Stimulated activated CD8-positive, alpha-beta memory T cell treated with anti-CD3 and anti-CD28 coated beads, Interleukin-4, amount 100 ng/mL, for 4 hours (primary cell): ENCODE results near the gene CPNE5.
"Not testable (repeated sequence)": the region's sequence is repeated elsewhere in the genome, so short reads cannot be mapped to it uniquely, and the experiment has no call there.

Experiments
- DNase-seq, 2 donors: peaks; one replicate each; pipeline ENCODE4 v3.0.0-alpha.2; 2020; ENCODE audit warnings: low read depth in 2 of 2, low spot score in 1 of 2

CPNE5 gene

DNA sequence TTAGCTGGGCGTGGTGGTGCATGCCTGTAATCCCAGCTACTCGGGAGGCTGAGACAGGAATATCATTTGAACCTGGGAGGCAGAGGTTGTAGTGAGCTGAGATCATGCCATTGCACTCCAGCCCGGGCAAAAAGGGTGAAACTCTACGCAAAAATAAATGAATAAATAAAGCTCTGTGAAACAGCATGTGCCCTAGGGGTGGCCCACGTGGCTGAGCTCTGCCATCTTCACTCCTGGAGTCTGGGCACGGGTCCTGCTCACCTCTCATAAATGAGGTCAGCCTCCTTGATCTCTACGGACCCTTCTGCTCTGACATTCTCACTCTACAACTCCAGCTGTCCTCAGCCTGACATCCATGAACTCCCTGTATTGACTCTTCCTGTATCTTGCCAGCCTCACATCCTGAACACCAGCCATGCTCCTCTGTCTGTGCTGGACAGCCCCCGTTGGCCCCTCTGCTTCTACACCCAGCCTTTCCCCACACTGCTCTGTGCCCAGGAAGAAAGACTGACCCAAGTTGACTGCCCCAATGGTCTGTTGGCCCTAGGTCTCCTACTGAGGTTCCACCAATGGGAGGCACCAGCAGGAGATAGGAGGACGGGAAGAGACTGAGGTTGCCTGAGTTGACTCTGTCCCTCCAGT lies 21.9 kb downstream of the CPNE5 start:
- DNase-seq = no peak

DNA sequence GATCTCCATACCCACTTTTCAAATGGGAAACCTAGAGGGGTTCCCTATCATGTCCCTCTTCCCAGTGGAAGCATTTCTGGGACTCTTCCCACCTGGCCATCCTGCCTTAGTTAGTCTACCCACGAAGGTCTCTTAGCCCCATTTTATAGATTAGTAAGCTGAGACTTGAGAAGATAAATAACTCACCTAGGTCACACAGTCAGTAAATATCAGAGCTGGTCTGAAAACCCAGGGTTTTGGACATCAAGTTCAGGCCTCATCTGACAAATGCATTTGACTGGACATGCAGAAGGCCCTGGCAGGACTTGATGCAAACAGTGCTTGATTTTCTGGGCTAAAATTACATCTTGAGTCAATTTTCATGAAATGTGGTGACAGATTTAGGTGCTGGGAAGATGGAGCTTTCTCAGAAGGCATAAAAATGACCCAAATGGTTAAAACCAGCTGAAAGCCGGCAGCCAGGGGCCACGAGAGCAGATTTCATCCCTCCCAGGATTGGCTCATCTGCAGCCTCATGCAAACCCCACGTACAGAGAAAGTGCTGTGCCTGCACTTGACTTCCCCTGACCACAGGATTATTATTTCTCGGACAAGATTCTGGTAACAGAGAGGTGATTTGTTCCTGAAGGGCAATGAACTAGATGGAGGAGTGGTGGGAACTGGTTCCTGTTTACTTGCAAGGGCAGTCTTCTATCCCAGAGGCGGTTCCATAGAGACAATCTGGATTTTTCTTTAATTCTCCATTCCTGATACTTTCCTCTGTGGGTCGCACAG lies 23.1 kb downstream of the CPNE5 start:
- no peak for DNase-seq

DNA sequence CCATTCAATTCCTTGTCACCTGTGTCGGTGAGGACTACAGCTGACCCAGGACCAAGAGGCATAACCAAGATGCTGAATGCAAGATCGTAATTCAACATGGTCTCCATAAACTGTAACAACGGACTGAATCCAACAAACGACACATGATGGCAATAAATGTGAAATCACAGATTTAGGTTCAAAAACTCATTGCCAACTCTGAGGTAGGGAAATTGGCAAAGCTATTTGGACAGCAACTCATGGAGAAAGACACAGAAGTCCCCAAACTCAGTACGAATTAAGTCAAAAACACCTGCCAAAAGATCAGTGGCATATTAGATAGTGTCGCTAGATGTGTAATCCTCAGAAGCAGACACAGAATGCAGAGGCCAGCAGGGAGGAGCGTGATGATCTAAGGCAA lies 25.0 kb downstream of the CPNE5 start:
- DNase-seq = no peak

DNA sequence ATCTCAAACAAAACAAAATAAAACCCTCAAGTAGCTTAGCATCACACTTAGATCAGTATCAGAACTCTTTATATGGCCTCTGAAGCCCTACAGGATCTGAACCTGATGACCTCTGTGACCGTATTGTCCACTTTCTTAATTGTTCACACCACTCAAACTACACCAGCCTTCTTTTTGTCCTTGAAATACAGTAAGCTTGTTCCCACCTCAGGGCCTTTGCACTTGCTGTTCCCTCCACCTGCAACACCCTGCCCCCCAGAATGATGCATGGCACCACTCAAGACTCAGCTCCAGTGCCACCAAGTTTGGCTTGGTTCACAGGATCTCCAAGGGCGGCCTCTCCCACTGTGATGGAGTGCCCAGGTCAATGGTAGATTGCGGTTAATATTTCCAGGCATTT lies 25.7 kb downstream of the CPNE5 start:
- no peak for DNase-seq

DNA sequence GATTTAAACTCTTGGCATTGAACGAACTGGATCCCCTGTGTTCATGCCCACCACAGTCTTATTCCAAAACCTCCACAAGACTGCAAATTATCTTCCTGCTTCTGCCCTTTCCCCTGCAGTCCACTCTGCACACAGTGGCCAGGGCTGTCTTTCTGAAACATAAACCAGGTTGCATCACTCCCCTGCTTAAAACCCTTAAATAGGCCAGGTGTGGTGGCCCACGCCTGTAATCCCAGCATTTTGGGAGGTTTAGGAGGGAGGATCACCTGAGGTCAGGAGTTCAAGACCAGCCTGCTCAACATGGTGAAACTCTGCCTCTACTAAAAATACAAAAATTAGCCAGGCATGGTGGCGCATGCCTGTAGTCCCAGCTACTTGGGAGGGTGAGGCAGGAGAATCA lies 26.2 kb downstream of the CPNE5 start:
- not testable (repeated sequence) for DNase-seq

DNA sequence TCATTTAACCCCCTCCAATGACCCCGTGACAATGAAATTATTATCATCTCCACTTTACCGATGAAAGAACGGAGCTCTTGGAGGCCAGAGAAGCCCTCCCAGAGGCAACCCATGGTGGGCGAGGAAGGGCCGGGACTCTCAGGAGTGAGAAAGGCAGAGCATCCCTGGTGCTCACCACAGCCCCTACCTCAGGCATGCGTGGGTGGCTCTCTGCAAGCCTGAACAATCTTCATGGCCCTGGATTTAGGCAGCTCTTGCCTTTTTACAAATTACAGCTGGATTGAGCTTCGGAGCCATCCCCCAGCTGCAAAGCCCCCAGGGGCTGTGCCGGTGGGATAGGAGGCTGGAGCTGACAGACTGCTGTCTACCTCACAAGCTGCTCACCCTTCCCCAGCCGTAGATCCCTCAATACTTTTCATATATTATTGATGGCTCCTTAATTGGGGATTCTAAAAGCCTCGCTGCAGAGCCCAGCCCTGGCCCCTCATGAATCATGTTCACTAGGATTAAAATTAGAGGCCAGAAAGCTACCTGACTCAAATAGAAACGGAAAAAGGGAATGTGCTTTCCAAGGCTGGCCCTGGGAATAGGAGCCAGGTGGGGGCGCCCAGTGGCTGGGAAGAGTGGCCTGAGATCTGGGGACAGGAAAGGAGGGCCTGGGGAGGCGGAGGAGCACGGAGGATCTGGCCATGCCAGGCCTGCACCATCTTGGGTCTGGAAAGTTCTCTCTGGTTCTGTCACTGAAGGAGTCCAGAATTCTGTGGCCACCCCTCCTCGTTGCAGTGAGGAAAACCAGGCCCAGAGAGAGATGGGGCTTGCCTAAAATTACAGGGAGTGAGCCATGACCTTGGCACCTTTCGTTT lies 29.1 kb downstream of the CPNE5 start:
- no peak for DNase-seq

DNA sequence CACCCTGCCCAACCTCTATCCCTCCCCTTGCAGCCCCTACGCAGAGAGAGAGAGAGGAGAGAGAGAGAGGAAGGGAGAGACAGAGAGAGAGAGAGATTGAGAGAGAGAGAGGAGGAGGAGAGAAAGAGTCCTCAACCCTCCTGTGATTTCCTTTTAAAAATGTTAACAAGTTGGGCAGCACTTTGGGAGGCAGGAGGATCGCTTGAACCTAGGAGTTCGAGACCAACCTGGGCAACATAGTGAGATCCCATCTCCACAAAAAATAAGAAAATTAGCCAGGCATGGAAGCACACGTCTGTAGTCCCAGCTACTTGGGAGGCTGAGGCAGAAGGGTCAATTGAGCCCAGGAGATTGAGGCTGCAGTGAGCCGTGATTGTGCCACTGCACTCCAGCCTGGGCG lies 30.1 kb downstream of the CPNE5 start:
- no peak for DNase-seq

DNA sequence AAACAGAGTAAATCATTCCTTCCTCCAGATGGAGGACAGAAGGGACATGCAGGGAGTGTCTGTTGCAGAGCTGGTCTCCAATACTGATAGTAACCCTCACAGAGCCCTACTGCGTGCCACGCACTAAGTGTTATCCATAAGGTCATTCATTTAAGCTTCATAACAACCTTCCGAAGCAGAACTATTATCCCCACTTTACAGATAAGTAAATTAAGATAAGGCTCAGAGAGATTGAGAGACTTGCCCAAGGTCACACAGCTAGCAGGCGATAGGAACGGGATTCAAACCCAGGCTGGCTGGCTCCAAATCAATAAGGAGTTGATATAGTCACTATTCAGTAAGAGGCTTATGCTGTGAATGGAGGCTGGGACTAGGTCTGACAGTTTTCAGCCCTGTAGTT lies 30.6 kb downstream of the CPNE5 start:
- no peak for DNase-seq

DNA sequence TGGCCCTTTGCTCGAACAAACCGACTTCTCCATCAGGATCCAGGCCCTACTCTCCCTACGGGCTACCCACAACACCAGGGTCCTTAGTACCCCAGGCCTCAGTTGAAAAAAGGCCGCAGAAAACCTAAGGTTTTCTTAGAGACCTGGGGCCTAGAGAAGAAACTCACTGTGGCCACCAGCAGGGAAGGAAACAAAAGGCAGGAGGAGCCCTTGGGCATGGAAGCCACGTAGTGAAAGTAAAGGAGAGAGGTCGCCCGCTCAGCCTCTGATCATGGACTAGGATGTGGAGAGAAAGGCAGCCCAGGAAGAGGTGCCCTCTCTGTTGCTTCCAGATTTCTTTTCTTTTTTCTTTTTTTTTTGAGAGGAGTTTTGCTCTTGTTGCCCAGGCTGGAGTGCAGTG lies 31.5 kb downstream of the CPNE5 start:
- DNase-seq = no peak

DNA sequence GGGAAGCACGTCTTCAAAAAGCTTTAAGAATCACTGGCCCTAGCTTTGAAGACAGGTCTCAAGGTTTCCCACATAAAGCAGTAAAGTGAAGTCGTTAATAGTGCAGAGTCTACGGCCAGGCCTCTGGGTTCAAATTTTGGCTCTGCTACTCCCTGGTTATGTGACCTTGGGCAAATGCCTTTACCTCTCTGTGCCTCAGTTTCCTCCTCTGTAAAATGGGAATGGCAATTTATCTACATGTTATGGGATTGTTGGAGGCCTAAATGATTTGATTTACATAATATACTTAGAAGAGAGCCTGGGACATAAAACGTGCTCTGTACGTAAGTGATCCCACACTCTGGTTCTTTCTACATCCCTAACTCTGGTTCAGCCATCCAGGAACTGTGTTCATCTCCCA lies 32.1 kb downstream of the CPNE5 start:
- no peak for DNase-seq

DNA sequence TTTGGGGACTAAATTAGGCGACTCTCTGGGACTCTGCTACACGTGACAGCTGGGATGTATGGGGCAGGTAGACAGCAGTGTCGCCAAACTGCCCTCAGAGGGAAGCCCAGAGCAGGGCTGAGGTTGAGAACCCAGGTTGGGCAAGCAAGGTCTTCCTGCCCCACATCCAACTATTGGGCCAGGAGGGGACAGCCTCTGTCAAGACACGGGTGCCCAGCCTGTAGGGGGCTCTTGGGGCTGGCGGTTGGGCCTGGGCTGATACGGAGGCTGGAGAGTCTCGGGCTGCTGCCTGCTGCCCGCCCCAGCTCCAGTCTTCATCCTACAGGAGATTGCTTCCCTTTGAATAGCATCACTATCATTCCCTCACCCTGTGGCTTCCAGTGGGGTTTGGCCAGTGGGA lies 33.3 kb downstream of the CPNE5 start:
- DNase-seq = no peak

DNA sequence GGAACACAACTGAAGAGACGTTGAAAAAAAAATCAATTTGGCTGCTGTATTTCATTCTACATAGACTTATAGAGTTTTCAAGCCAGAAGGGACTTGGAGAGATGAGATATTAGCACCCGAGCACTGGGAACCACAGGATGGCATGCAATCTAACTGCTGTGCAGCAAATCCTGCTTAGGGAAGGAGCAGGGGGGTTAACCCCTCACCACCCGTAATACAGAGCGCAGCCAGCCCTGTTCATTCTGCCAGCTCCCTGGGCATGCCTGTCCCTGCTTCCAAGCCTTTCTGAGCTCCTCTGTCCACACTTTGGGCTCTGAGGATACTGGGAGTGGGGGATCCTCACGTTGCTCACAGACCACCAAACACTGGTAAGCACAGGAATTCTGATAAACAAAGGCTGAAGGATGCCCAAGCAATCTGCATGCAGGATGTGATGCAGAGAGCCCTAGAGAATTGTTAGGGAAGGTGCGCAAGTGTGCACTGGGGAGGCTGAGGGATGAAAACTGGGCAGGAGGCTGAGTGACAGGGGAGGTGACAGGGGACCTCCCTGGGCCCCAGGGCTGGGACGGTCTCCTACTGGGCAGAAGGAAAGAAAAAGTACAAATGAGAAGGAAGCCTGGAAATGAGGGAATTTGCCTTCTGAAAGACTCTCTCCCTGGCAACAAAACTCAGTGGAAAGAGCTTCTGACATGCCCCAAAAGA lies 34.0 kb downstream of the CPNE5 start:
- DNase-seq = no peak

DNA sequence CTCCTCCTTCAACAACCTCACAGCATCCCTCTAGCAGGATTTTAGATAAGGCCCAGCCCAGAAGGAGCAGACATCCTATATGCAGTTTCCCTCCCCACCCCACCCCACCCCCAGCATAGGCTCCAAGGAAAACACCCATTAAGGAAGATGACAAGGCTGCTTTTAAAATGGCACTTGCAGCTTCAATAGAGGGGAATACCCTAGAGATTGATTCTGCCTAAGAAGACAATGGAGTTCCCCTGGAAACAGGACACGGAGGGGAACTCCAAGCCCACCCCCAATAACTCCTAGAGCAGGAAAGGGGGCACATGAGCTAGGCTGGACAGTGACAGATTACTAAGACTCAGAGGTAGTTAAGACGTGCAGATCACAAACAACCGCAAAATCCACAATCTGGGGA lies 34.7 kb downstream of the CPNE5 start:
- DNase-seq = no peak

DNA sequence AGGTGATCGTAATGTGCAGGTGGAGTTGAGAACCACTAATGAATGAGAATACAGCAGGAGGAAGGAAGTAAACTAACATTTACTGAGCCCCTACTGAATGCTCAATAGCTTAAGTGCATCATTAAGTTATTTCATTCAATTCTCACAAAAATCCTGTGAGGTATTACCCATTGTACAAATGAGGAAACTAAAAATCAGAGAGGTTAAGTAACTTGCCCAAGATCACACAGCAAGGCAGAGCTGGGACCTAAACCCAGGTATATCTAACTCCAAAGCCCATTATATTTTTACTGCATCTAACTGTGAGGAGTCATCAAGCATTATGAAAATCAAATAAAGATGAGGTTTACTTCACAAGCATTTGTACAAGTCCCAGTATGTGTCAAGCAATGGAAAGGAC lies 35.3 kb downstream of the CPNE5 start:
- DNase-seq = no peak

DNA sequence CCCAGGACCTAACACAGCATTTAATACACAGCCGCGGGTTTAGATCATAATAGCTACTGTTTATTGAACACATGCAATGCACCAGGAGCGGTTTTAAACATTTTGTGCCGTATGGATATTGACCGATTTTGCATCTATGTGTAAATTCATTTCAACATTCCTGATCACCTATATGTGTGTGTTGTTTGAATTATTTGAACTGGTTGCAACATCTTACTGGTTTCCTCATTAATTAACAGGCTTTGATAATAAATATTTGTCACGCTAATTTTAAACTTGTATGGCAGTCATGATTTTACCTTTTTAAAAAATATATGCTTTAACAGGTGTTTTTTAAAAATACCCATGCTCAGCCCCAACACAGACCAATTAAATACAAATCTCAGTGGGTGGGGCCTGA lies 35.8 kb downstream of the CPNE5 start:
- DNase-seq = no peak

DNA sequence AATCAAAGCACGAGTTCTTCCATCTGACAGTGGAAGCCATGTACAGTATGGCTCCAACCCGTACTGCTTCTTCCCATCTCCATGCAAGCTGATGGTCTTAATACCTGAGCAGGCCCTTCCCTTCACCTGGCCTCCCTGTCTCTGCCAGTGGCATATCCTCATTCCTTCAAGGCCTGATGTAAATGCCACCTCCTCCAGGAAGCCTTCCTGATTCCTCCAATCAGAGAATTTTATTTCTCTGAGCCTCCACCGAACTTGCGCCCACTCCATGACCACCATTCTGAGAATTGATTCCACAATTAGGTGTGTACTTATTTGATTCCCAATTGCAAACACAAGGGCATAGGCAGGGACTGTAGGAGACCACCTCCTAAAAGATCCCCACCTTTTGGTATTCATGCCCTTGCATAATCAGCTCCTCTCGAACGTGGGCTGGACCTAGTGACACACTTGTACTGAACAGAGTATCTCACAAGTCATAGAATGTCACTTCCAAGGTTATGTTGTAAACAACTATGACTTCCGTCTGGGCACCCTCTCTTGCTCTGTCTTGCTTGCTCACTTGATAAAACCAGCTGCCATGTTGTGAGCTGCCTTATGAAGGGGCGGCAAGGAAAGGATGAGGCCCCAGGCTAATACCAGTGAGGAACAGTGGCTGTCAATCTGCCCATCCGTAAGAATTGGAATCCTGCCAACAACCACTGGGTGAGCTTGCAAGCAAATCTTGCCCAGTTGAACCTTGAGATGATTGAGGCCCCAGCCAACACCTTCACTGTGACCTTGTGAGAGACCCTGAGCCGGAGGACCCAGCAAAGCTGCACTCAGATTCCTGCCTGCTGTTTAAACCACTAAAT lies 38.8 kb downstream of the CPNE5 start:
- DNase-seq = no peak

DNA sequence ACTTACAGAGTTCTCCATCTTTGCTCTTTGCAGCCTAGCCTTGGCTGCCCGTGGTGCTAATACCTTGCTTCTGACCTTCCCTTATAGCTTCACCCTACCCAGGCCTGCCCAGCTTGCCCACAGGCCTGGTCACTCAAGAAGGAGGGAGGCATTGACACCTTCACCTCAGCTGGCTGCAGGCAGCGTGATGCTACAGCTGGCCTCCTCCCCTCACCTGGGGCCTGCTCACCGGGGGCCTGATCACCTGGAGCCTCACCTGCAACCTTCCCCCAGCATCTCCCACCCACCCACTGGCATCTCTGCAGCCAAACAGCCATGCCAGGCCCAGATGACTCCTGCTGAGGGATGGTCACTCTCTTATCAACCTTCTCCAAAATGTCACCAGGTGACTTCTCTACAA lies 40.4 kb downstream of the CPNE5 start:
- no peak for DNase-seq

DNA sequence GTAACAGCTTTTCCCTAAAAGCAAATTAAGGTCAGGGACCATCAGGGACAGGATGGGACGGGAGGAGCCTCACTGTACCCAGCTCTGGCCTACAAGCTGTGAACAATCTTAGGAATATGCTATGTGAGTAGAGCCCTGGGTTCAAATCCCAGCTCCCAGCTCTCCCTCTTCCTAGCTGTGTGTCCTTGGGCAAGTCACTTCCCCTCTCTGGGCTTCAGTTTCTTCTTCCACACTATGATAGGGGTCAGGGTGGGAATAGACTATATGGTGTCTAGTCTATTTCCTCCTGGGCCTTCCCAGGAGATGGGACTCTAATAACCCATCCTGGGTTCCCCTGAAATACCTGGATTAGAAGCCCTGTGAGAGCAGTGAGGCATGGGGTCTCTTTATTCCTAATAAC lies 41.6 kb downstream of the CPNE5 start:
- DNase-seq = no peak

DNA sequence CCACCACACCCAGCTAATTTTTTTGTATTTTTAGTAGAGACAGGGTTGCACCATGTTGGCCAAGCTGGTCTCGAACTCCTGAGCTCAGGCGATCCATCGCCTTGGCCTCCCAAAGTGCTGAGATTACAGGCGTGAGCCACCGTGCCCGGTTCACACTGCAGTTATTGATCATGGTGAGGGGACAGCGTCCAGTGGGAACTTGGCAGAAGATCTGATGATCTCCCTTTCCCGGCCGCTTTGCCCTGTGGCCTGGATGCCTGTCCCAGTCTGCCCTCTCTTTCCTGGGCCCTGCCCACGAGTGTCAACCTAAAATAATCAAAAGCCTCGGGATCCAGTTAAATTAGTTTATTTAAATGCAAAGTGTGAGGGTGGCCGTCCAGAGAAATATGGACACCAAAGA lies 42.2 kb downstream of the CPNE5 start:
- no peak for DNase-seq

DNA sequence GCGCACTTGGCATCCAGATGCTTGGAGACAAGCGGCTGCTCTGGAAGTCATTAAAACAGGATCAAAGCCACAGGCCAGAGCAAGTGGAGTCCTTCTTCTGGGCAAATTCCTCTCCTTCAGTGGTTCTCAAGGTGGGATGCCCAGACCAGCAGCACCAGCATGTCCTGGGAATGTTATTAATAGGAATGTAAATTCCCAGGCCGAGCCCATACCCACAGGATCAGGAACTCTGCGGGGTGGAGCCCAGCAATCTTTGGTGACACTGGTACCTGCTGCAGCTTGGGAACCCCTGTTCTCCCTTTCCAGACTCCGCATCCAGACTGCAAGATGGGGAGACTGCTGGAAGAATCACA lies 44.6 kb downstream of the CPNE5 start:
- no peak for DNase-seq
